ENCODE results near the gene MINPP1. TPM values are rescaled to one million over a fixed set of nuclear protein-coding genes. Genes with fewer than 3 reads are reported as not detected.
"Not testable (repeated sequence)": the region's sequence is repeated elsewhere in the genome, so short reads cannot be mapped to it uniquely, and the experiment has no call there.

MINPP1 gene
- total and polyA plus RNA-seq, 2 of the 13 experiments (the other 11 are each of a cell fraction or from before 2014, with no cell fraction given): 19.2 to 53.7 TPM

DNA sequence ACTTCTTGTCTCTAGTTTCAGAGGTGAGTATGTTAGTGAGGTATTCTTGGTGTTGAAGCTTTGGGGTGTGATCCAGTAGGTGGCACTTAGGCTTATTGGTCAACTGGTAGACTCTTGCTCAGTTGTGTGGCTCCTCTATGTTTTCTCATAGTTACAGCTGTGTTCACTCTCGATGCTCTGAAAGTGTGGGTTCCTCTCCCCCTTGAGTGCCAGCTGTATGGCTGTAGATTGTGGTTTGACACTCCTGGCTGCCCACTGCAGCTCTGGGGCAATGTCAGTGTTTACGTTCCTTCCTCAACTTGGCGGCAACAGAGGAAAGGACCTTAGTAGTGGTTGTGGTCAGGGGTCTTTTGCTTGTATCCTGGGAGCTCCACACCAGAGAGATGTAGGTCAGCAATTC is 37.8 kb upstream of the MINPP1 start:
- POLR2A ChIA-PET: not testable (repeated sequence)
- 69% methylated on average over 2 of the region's 3 CpGs for WGBS (ENCODE audit: low lambda C conversion rate)

DNA sequence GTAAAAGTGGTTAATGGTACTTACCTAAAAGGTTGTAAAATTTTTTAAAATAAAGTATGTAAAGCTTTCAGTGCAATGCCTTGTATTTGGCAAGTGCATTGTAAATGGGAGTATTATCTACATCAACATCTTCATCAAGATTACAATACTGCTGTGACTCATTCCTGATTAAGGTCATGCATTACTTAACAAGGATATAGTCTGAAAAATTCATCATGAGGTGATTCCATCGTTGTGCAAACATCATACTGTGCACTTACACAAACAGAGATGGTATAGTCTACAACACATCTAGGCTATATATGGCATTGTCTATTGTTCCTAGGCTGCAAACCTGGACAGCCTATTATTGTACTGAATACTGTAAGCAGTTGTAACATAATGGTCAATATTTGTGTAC is 16.0 kb upstream of the MINPP1 start:
- H3K79me2 ChIP-seq (ENCODE audit: insufficient read depth, low read length); CTCF ChIA-PET (ENCODE audit: low intra/inter-chr PET ratio, low total read pairs); in situ Hi-C loops (cut with HindIII; ENCODE audit: extremely low pct_ligation_motif_present, low pct_unique_long_range_greater_than_20kb); DNase-seq (ENCODE audit: low spot score); H4K20me1 ChIP-seq (ENCODE audit: insufficient read depth, low read length); H3K9ac ChIP-seq (ENCODE audit: insufficient read depth, low read depth, low read length); H2AFZ ChIP-seq (ENCODE audit: low read length); H3K36me3 ChIP-seq (replicated peaks in 1 of 2; ENCODE audit: control insufficient read depth in 1 of 2, insufficient read depth in 2 of 2, low read length in 2 of 2); H3K4me3 ChIP-seq (replicated peaks in 1 of 3; ENCODE audit: insufficient read depth in 1 of 3, low read depth in 2 of 3, low read length in 3 of 3); BruUV-seq (replicated peaks); H3K4me2 ChIP-seq (ENCODE audit: low read depth, low read length); H3K27ac ChIP-seq (ENCODE audit: extremely low read length, insufficient read depth, low read length); POLR2A ChIA-PET; FAIRE-seq; H3K4me1 ChIP-seq (ENCODE audit: insufficient read depth, low read length); H3K9me3 ChIP-seq (ENCODE audit: low read length); intact Hi-C loops (cut with micrococcal nuclease; ENCODE audit: unreplicated experiment); H3K27me3 ChIP-seq (ENCODE audit: control insufficient read depth in 1 of 2, insufficient read depth in 2 of 2, low read length in 2 of 2); TF ChIP-seq SOX13 (IDR thresholded peaks at IDR 0.05): not testable (repeated sequence)
- TF ChIP-seq SOX13 (CRISPR knock-in tag; conservative IDR thresholded peaks at IDR 0.05 in 1 of 2, IDR thresholded peaks at IDR 0.05 in 1 of 2): peak in 1 of 2 experiments; percentile 11; a peak in 1 of 4 replicates
- peak; percentile 80 for ATAC-seq
- no CpG with 5 or more reads among the region's 1 CpG for WGBS (ENCODE audit: low lambda C conversion rate)

More for the DNA sequence above, 37.8 kb upstream of the MINPP1 start:
- FAIRE-seq; CTCF ChIA-PET (ENCODE audit: low intra/inter-chr PET ratio, low total read pairs); H3K27ac ChIP-seq (ENCODE audit: extremely low read length, insufficient read depth, low read length); H3K79me2 ChIP-seq (ENCODE audit: insufficient read depth, low read length); H2AFZ ChIP-seq (ENCODE audit: low read length); H3K9me3 ChIP-seq (ENCODE audit: low read length); BruUV-seq (replicated peaks); intact Hi-C loops (cut with micrococcal nuclease; ENCODE audit: unreplicated experiment); H4K20me1 ChIP-seq (ENCODE audit: insufficient read depth, low read length); H3K36me3 ChIP-seq (replicated peaks in 1 of 2; ENCODE audit: control insufficient read depth in 1 of 2, insufficient read depth in 2 of 2, low read length in 2 of 2); H3K27me3 ChIP-seq (ENCODE audit: control insufficient read depth in 1 of 2, insufficient read depth in 2 of 2, low read length in 2 of 2); in situ Hi-C loops (cut with HindIII; ENCODE audit: extremely low pct_ligation_motif_present, low pct_unique_long_range_greater_than_20kb); H3K4me3 ChIP-seq (replicated peaks in 1 of 3; ENCODE audit: insufficient read depth in 1 of 3, low read depth in 2 of 3, low read length in 3 of 3); H3K4me2 ChIP-seq (ENCODE audit: low read depth, low read length); H3K4me1 ChIP-seq (ENCODE audit: insufficient read depth, low read length); DNase-seq (ENCODE audit: low spot score); ATAC-seq; H3K9ac ChIP-seq (ENCODE audit: insufficient read depth, low read depth, low read length): not testable (repeated sequence)

DNA sequence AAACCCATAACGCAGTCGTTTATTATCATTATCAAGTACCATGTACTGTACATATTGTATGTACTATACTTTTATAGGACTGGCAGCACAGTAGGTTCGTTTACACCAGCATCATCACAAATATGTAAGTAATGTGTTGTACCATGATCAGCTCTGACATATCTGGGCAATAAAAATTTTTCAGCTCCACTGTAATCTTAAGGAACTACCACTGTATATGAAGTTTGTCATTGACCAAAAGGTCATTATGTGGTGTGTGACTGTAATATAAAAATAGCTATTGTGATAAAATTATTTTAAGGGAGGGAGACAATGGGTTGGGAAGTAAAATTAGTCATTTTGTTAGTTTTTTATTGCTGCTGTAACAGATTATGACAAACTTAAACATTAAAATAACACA is 14.4 kb upstream of the MINPP1 start:
- not testable (repeated sequence) for FAIRE-seq
- 54% methylated on average over 2 of the region's 3 CpGs for WGBS (ENCODE audit: low lambda C conversion rate)

More for the DNA sequence above, 14.4 kb upstream of the MINPP1 start:
- intact Hi-C loops (cut with micrococcal nuclease; ENCODE audit: unreplicated experiment); H3K4me2 ChIP-seq (ENCODE audit: low read depth, low read length); BruUV-seq (replicated peaks); ATAC-seq; H3K36me3 ChIP-seq (replicated peaks in 1 of 2; ENCODE audit: control insufficient read depth in 1 of 2, insufficient read depth in 2 of 2, low read length in 2 of 2); H3K27me3 ChIP-seq (ENCODE audit: control insufficient read depth in 1 of 2, insufficient read depth in 2 of 2, low read length in 2 of 2); H3K4me1 ChIP-seq (ENCODE audit: insufficient read depth, low read length); in situ Hi-C loops (cut with HindIII; ENCODE audit: extremely low pct_ligation_motif_present, low pct_unique_long_range_greater_than_20kb); DNase-seq (ENCODE audit: low spot score); H3K4me3 ChIP-seq (replicated peaks in 1 of 3; ENCODE audit: insufficient read depth in 1 of 3, low read depth in 2 of 3, low read length in 3 of 3); POLR2A ChIA-PET; H3K9ac ChIP-seq (ENCODE audit: insufficient read depth, low read depth, low read length); H3K27ac ChIP-seq (ENCODE audit: extremely low read length, insufficient read depth, low read length); CTCF ChIA-PET (ENCODE audit: low intra/inter-chr PET ratio, low total read pairs); H3K79me2 ChIP-seq (ENCODE audit: insufficient read depth, low read length); H3K9me3 ChIP-seq (ENCODE audit: low read length); H2AFZ ChIP-seq (ENCODE audit: low read length); H4K20me1 ChIP-seq (ENCODE audit: insufficient read depth, low read length): not testable (repeated sequence)

All from HepG2 (cell line).